Endothelial cell of umbilical vein (primary cell): Measurements from ENCODE around the gene CFAP100.

Source experiments
- MAX ChIP-seq: IDR thresholded peaks from 2 replicates; pipeline ENCODE4 v1.6.1; 2011; ENCODE audit not compliant: insufficient read depth, insufficient read length
- POLR2A ChIP-seq: IDR thresholded peaks from 2 replicates; pipeline ENCODE4 v1.6.1; 2012; ENCODE audit warnings: low read depth, mild to moderate bottlenecking, control low read depth, low read length
- POLR2AphosphoS5 ChIP-seq: IDR thresholded peaks from 2 replicates; pipeline ENCODE4 v1.6.1; 2012; ENCODE audit warnings: low read depth, mild to moderate bottlenecking, control low read depth, low read length, moderate library complexity; ENCODE audit not compliant: insufficient read depth

- TF ChIP-seq POLR2AphosphoS5 = no peak
- no peak for TF ChIP-seq POLR2A
- no peak for TF ChIP-seq MAX
Measured at GRCh38 chr3:126456766-126457388, 62.2 kb downstream of the CFAP100 start.
